AG04450 (cell line): Measurements from ENCODE around the gene AGAP5. TPM values are rescaled to one million over a fixed set of nuclear protein-coding genes. Genes with fewer than 3 reads are reported as not detected.

Experiments used
- CTCF ChIA-PET: fragments of 300-600, 350-600 bp; formaldehyde crosslinking; extraction: SDS; loops from one replicate; lab custom pipeline; 2022; ENCODE audit warnings: antibody characterized with exemption, inconsistent platforms; lab: Charles Lee
- POLR2A ChIA-PET: fragments of 350-600 bp; formaldehyde crosslinking; extraction: SDS; loops from one replicate; lab custom pipeline; 2021; ENCODE audit warnings: antibody characterized with exemption, inconsistent platforms; lab: Yijun Ruan, JAX
- DNase-seq: peaks from one replicate; pipeline ENCODE4 v3.0.0-alpha.2; 2011; ENCODE audit warnings: low read depth, low spot score
- H3K27ac ChIP-seq: one replicate; pipeline ENCODE4 v1.5.1; 2012; ENCODE audit warnings: low read depth, low read length, control low read depth
- H3K27me3 ChIP-seq: one replicate; pipeline ENCODE4 v1.6.0; 2012; ENCODE audit warnings: low read length; ENCODE audit not compliant: control insufficient read depth, insufficient read depth
- H3K4me3 ChIP-seq: 2 replicates; pipeline ENCODE4 v1.5.1; 2011; ENCODE audit warnings: mild to moderate bottlenecking, low read depth, low read length, control low read depth
- H3K9me3 ChIP-seq: 2 replicates; pipeline ENCODE4 v1.5.1; 2012; ENCODE audit warnings: low read length; ENCODE audit not compliant: control insufficient read depth, insufficient read depth
- CTCF ChIP-seq: IDR thresholded peaks from 2 replicates; pipeline ENCODE4 v1.5.1; 2011; ENCODE audit warnings: low read depth, low read length, control low read depth, inconsistent platforms
- polyA plus RNA-seq: library from polyadenylated mRNA; depleted of rRNA; stranded (reverse); fragments of >200 nt; gene quantifications from 2 replicates; pipeline ENCODE4 v1.2.3, GENCODE V29; 2011

Gene AGAP5
- polyA plus RNA-seq, 1 experiment: 2.9 TPM

GRCh38 chr10:73644015-73644743, 53.7 kb downstream of the AGAP5 start:
- no peak for DNase-seq
- ChIA-PET POLR2A (no interaction called here), CTCF (interaction anchor here (0.6 to 10.0 kb wide), 36 partner anchors 8 to 1597 kb away, joined by 3 to 284 read pairs (median 4); partner anchors contain the start of genes SYNPO2L and USP54)
- Histone ChIP-seq H3K27ac (no peak overlapping the region), H3K27me3 (peaks cover 4% of the 10 kb centered on the region), H3K4me3 (no peak overlapping the region), H3K9me3 (peaks cover 3% of the 10 kb centered on the region; the same call in 1 of the 2 replicates)
- TF ChIP-seq CTCF: peak; percentile 81

DNA sequence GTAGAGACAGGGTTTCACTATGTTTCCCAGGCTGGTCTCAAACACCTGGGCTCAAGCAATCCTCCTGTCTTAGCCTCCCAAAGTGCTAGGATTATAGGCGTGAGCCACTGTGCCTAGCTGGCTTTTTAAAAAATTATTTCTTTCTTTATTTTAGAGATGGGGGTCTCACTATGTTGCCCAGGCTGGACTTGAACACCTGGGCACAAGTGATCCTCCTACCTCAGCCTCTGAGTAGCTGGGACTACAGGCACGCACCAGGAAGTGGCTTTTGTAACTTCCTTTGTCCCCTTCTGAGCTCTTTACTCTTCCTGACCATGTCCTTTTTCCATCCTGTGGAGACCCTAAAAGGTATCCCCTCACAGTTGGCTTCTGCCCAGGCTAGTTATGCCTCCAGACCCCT, 54.5 kb downstream of the AGAP5 start:
- Histone ChIP-seq H3K27ac (no peak overlapping the region), H3K9me3 (peaks cover 3% of the 10 kb centered on the region; the same call in 1 of the 2 replicates), H3K27me3 (peaks cover 4% of the 10 kb centered on the region), H3K4me3 (no peak overlapping the region)
- CTCF ChIA-PET: interaction anchor here (0.6 to 10.0 kb wide), 30 partner anchors 8 to 236 kb away, joined by 3 to 284 read pairs (median 4); partner anchors contain the start of gene SYNPO2L
- no peak for TF ChIP-seq CTCF
- POLR2A ChIA-PET: no interaction called here
- DNase-seq: no peak

DNA sequence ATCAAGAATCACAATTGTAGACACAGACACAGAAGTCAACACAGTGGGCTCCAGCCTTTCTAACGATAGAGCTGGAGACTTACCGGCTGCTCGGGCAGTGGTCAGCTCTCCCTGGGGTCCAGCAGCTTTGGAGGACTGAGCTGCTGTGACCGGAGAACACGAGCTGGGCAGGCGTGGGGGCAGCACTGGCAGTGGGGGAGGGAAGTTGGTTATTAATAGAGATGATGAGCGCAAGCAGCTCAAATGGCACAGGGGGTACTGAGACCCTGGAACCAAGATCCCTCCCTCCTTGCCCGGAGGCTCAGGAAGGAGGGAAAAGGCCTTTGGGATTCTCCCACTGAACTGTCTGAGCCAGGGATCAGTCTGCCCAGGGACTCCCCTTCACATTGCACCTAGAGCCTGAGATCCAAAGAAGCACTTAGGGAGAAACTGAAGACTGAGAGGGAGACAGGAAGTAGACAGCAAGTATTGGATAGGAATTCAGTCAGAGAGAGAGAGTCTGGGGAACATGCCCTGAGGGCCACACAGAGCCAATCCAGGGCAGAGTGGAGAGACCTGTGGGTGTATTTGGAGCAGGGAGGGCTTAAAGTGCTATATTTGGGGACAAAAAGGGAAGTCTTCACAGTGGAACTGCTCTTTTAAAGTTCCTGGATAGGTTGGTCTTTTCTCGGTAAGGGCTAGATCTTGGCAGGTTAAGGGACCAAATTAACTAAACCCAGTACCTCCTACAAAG, 56.4 kb downstream of the AGAP5 start, which contains the start of gene MYOZ1:
Gene MYOZ1, minus strand, starts transcription at position 147 of the 733 bp plus-strand sequence. CDS start 1,457 bp downstream, outside the sequence.
- CTCF ChIA-PET: interaction anchor here (0.6 to 10.0 kb wide), 3 partner anchors 22 to 112 kb away, joined by 3 to 284 read pairs (median 3); no protein-coding TSS in a partner anchor
- Histone ChIP-seq H3K27me3 (peaks cover 6% of the 10 kb centered on the region), H3K9me3 (no peaks in the 10 kb centered on the region), H3K27ac (no peak within 1 kb of the TSS), H3K4me3 (no peak within 1 kb of the TSS)
- TF ChIP-seq CTCF: no peak
- no peak for DNase-seq
- POLR2A ChIA-PET: no interaction called here

DNA sequence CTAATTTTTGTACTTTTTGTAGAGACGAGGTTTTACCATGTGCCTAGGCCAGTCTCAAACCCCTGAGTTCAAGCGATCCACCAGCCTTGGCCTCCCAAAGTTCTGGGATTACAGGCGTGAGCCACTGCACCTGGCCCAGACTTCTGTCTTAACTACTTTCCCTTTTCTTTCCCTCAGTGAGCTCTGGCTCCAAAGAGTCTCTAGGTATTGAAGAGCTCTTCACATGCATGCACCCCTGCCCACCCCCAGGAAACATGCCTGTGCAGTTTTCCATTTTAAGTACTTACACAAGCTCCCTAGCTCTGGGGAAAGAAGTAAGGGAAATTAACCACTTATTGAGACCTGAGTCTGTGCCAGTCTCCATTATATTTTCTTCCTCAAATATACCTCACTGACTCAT, 58.6 kb downstream of the AGAP5 start:
- no peak for DNase-seq
- ChIA-PET POLR2A (no interaction called here), CTCF (interaction anchor here (10.0 kb wide), 1 partner anchor 110 kb away, joined by 284 read pairs; no protein-coding TSS in a partner anchor)
- Histone ChIP-seq H3K27me3 (peaks cover 13% of the 10 kb centered on the region), H3K27ac (no peak overlapping the region), H3K9me3 (no peaks in the 10 kb centered on the region), H3K4me3 (no peak overlapping the region)
- no peak for TF ChIP-seq CTCF

- ChIA-PET POLR2A (no interaction called here), CTCF (interaction anchor here (1.2 kb wide), 2 partner anchors 8 to 107 kb away, joined by 5 read pairs; no protein-coding TSS in a partner anchor)
- peaks cover 12% of the 10 kb centered on the region for H3K27me3 ChIP-seq
- no peak overlapping the region for H3K27ac ChIP-seq
- no peak for TF ChIP-seq CTCF
- no peak overlapping the region for H3K4me3 ChIP-seq
- H3K9me3 ChIP-seq: no peaks in the 10 kb centered on the region
- no peak for DNase-seq
Measured at GRCh38 chr10:73635781-73636180, 62.1 kb downstream of the AGAP5 start.
